Measurements from ENCODE around the gene MAML3.
A peak's percentile ranks its signal among the peaks of the same experiment; 100 is the strongest.

The MAML3 gene

GRCh38 chr4:139858436-139859205 is 295.4 kb downstream of the MAML3 start:
- no peak for DNase-seq

- DNase-seq = no peak
Observed at GRCh38 chr4:139857977-139858376, 296.0 kb downstream of the MAML3 start.

- DNase-seq = no peak
Observed at GRCh38 chr4:139857021-139857420, 297.0 kb downstream of the MAML3 start.

GRCh38 chr4:139854668-139855403 is 299.1 kb downstream of the MAML3 start:
- no peak for DNase-seq

- no peak for DNase-seq
Observed at GRCh38 chr4:139853309-139853708, 300.7 kb downstream of the MAML3 start.

- no peak for DNase-seq
Observed at GRCh38 chr4:139852612-139853269, 301.2 kb downstream of the MAML3 start.

GRCh38 chr4:139851639-139852038 is 302.3 kb downstream of the MAML3 start:
- DNase-seq = no peak

GRCh38 chr4:139851133-139851532 is 302.9 kb downstream of the MAML3 start:
- no peak for DNase-seq

GRCh38 chr4:139849219-139849618 is 304.8 kb downstream of the MAML3 start:
- DNase-seq = no peak

GRCh38 chr4:139848028-139848427 is 306.0 kb downstream of the MAML3 start:
- DNase-seq = no peak

GRCh38 chr4:139847602-139848001 is 306.4 kb downstream of the MAML3 start:
- DNase-seq = no peak

- no peak for DNase-seq
Observed at GRCh38 chr4:139846766-139847165, 307.2 kb downstream of the MAML3 start.

- no peak for DNase-seq
Observed at GRCh38 chr4:139845453-139846093, 308.4 kb downstream of the MAML3 start.

- no peak for DNase-seq
Observed at GRCh38 chr4:139844459-139845036, 309.4 kb downstream of the MAML3 start.

GRCh38 chr4:139844057-139844456 is 309.9 kb downstream of the MAML3 start:
- DNase-seq = peak; percentile 36

GRCh38 chr4:139843641-139844040 is 310.3 kb downstream of the MAML3 start:
- no peak for DNase-seq

GRCh38 chr4:139841464-139842195 is 312.4 kb downstream of the MAML3 start:
- no peak for DNase-seq

- no peak for DNase-seq
Observed at GRCh38 chr4:139840773-139841172, 313.2 kb downstream of the MAML3 start.

- no peak for DNase-seq
Observed at GRCh38 chr4:139839403-139840031, 314.5 kb downstream of the MAML3 start.

- no peak for DNase-seq
Observed at GRCh38 chr4:139838811-139839210, 315.2 kb downstream of the MAML3 start.

GRCh38 chr4:139834981-139835391 is 319.0 kb downstream of the MAML3 start:
- DNase-seq = no peak
